WTC11 (cell line): ENCODE measurements around the gene MYO18A. TPM values are rescaled to one million over a fixed set of nuclear protein-coding genes. Genes with fewer than 3 reads are reported as not detected.

ENCODE experiments used
- ATAC-seq: fragments of 200-7000 bp; cut with Tn5 transposase; 2 replicates; pipeline ENCODE4 v1.10.0; 2021; ENCODE audit warnings: mild to moderate bottlenecking, moderate library complexity
- CTCF ChIA-PET: fragments of 300-600 bp; sonication (Branson Sonifier 250); formaldehyde crosslinking; loops from one replicate; lab custom pipeline; 2021; ENCODE audit warnings: antibody characterized with exemption; lab: Charles Lee
- POLR2A ChIA-PET: fragments of 350-600 bp; sonication (Branson Sonifier 250); formaldehyde crosslinking; loops from one replicate; lab custom pipeline; 2021; ENCODE audit warnings: antibody characterized with exemption; lab: Charles Lee
- DNase-seq: peaks from one replicate; pipeline ENCODE4 v3.0.0; 2021; ENCODE audit warnings: low spot score
- H3K27ac Mint-ChIP-seq: 2 replicates; pipeline ENCODE4 v1.8.0; 2021; ENCODE audit warnings: mixed read lengths
- H3K27me3 Mint-ChIP-seq: 2 replicates; pipeline ENCODE4 v1.8.0; 2021; ENCODE audit warnings: low read depth, mild to moderate bottlenecking, moderate library complexity, mixed read lengths
- H3K36me3 Mint-ChIP-seq: 2 replicates; pipeline ENCODE4 v1.8.0; 2021; ENCODE audit warnings: mixed read lengths
- H3K4me1 Mint-ChIP-seq: 2 replicates; pipeline ENCODE4 v1.8.0; 2022; ENCODE audit warnings: mixed read lengths
- H3K4me3 Mint-ChIP-seq: 2 replicates; pipeline ENCODE4 v1.8.0; 2021; ENCODE audit warnings: mild to moderate bottlenecking, moderate library complexity, mixed read lengths
- H3K9me3 Mint-ChIP-seq: 2 replicates; pipeline ENCODE4 v1.8.0; 2021; ENCODE audit warnings: mixed read lengths
- HMGXB4 ChIP-seq: sonication (generic); formaldehyde crosslinking; IDR thresholded peaks from 2 replicates; pipeline ENCODE4 v1.8.1; 2023; ENCODE audit warnings: mild to moderate bottlenecking, moderate library complexity, missing genetic modification reagents
- IRF2 ChIP-seq: sonication (generic); formaldehyde crosslinking; IDR thresholded peaks from 2 replicates; pipeline ENCODE4 v1.8.0; 2022; ENCODE audit warnings: low read depth, missing genetic modification reagents, borderline replicate concordance
- MAX ChIP-seq: sonication (generic); formaldehyde crosslinking; IDR thresholded peaks from 2 replicates; pipeline ENCODE4 v1.8.0; 2022; ENCODE audit warnings: mild to moderate bottlenecking, missing genetic modification reagents
- NFATC4 ChIP-seq: fragments of 250-450 bp; sonication (Bioruptor Pico); IDR thresholded peaks from 2 replicates; pipeline ENCODE4 v1.9.0; 2021; ENCODE audit warnings: mild to moderate bottlenecking
- NR1H2 ChIP-seq: sonication (generic); formaldehyde crosslinking; IDR thresholded peaks from 2 replicates; pipeline ENCODE4 v1.9.0; 2021; ENCODE audit warnings: mild to moderate bottlenecking, moderate library complexity, missing genetic modification reagents
- RORB ChIP-seq: fragments of 250-450 bp; sonication (Bioruptor Pico); IDR thresholded peaks from 2 replicates; pipeline ENCODE4 v1.9.0; 2021; ENCODE audit warnings: mild to moderate bottlenecking
- STAT6 ChIP-seq: sonication (generic); formaldehyde crosslinking; conservative IDR thresholded peaks from 2 replicates; pipeline ENCODE4 v1.8.1; 2023; ENCODE audit warnings: mild to moderate bottlenecking, low read depth, missing genetic modification reagents, moderate library complexity
- ZNF232 ChIP-seq: sonication (generic); formaldehyde crosslinking; IDR thresholded peaks from 2 replicates; pipeline ENCODE4 v1.8.0; 2022; ENCODE audit warnings: mild to moderate bottlenecking, missing genetic modification reagents
- total RNA-seq: library from RNA; stranded (reverse); gene quantifications from 3 replicates; pipeline ENCODE4 v1.2.3, GENCODE V29; 2021
- TF ChIP-seq, protein P1 (sequence below): sonication (generic); formaldehyde crosslinking; IDR thresholded peaks from 2 replicates; pipeline ENCODE4 v1.8.1; 2022; ENCODE audit warnings: missing genetic modification reagents, borderline replicate concordance
- TF ChIP-seq, protein P2 (sequence below): fragments of 250-450 bp; sonication (Bioruptor Pico); IDR thresholded peaks from 2 replicates; pipeline ENCODE4 v1.9.0; 2021; ENCODE audit warnings: mild to moderate bottlenecking, borderline replicate concordance
- TF ChIP-seq, protein P3 (sequence below): sonication (generic); formaldehyde crosslinking; IDR thresholded peaks from 2 replicates; pipeline ENCODE4 v1.8.1; 2023; ENCODE audit warnings: mild to moderate bottlenecking, missing genetic modification reagents

Gene MYO18A
- total RNA-seq, 1 experiment from 2014 or later: 54.9 TPM

DNA sequence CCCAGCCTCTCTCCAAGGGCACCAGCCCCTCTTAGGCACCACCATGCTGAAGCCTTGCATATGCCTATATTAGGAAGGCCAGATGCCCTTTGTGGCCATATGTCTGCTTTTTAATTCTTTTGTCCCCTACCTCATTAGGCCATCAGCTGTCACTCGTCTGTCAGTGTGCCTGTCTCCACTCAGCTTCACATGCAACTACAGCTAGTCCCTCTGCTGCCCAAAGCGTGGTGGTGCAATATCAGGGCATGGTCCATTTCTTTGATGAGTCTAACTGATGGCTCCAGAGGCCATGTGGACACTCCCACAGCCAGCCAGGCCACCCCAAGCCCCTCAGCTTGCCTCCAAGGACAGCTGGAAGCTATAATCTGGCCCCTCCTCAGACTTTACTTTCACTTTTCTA is 36.3 kb downstream of the MYO18A start (continued):
- TF ChIP-seq HMGXB4 (CRISPR knock-in tag) (no peak), MAX (CRISPR knock-in tag) (no peak), IRF2 (CRISPR knock-in tag) (no peak)
- TF ChIP-seq, protein P1, sequence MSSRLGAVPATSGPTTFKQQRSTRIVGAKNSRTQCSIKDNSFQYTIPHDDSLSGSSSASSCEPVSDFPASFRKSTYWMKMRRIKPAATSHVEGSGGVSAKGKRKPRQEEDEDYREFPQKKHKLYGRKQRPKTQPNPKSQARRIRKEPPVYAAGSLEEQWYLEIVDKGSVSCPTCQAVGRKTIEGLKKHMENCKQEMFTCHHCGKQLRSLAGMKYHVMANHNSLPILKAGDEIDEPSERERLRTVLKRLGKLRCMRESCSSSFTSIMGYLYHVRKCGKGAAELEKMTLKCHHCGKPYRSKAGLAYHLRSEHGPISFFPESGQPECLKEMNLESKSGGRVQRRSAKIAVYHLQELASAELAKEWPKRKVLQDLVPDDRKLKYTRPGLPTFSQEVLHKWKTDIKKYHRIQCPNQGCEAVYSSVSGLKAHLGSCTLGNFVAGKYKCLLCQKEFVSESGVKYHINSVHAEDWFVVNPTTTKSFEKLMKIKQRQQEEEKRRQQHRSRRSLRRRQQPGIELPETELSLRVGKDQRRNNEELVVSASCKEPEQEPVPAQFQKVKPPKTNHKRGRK (CRISPR knock-in tag): no peak
- TF ChIP-seq, protein P2, sequence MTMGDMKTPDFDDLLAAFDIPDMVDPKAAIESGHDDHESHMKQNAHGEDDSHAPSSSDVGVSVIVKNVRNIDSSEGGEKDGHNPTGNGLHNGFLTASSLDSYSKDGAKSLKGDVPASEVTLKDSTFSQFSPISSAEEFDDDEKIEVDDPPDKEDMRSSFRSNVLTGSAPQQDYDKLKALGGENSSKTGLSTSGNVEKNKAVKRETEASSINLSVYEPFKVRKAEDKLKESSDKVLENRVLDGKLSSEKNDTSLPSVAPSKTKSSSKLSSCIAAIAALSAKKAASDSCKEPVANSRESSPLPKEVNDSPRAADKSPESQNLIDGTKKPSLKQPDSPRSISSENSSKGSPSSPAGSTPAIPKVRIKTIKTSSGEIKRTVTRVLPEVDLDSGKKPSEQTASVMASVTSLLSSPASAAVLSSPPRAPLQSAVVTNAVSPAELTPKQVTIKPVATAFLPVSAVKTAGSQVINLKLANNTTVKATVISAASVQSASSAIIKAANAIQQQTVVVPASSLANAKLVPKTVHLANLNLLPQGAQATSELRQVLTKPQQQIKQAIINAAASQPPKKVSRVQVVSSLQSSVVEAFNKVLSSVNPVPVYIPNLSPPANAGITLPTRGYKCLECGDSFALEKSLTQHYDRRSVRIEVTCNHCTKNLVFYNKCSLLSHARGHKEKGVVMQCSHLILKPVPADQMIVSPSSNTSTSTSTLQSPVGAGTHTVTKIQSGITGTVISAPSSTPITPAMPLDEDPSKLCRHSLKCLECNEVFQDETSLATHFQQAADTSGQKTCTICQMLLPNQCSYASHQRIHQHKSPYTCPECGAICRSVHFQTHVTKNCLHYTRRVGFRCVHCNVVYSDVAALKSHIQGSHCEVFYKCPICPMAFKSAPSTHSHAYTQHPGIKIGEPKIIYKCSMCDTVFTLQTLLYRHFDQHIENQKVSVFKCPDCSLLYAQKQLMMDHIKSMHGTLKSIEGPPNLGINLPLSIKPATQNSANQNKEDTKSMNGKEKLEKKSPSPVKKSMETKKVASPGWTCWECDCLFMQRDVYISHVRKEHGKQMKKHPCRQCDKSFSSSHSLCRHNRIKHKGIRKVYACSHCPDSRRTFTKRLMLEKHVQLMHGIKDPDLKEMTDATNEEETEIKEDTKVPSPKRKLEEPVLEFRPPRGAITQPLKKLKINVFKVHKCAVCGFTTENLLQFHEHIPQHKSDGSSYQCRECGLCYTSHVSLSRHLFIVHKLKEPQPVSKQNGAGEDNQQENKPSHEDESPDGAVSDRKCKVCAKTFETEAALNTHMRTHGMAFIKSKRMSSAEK: no peak
- TF ChIP-seq, protein P3, sequence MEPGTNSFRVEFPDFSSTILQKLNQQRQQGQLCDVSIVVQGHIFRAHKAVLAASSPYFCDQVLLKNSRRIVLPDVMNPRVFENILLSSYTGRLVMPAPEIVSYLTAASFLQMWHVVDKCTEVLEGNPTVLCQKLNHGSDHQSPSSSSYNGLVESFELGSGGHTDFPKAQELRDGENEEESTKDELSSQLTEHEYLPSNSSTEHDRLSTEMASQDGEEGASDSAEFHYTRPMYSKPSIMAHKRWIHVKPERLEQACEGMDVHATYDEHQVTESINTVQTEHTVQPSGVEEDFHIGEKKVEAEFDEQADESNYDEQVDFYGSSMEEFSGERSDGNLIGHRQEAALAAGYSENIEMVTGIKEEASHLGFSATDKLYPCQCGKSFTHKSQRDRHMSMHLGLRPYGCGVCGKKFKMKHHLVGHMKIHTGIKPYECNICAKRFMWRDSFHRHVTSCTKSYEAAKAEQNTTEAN (CRISPR knock-in tag): no peak
- TF ChIP-seq, all 79 proteins: peak for 0

DNA sequence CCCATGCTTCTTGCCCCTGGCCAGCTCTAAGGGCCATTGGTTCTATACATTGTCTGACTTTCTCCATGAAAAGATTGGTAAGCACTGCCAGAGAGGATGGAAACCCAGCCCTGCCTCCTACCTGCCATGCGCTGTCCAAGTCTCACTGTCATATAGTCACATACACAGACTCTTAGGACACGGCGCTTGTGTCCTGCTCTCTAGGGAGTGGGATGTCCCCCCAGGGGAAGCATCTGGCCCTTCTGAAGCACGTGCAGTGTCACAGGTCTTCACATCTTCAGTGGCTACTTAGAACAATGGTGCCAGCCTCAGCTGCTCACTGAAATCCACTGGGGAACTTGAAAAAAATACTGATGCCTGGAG is 38.7 kb downstream of the MYO18A start:
- Mint-ChIP-seq H3K4me3 (no peak overlapping the region), H3K9me3 (no peaks in the 10 kb centered on the region)
- no peak for DNase-seq
- POLR2A ChIA-PET: interaction anchor here (0.6 to 0.7 kb wide), 3 partner anchors 162 to 283 kb away, joined by 3 to 7 read pairs (median 3); no protein-coding TSS in a partner anchor
- TF ChIP-seq NFATC4 (no peak), RORB (no peak), NR1H2 (CRISPR knock-in tag) (no peak), STAT6 (CRISPR knock-in tag) (no peak), ZNF232 (no peak)
- TF ChIP-seq, protein P2: no peak
- TF ChIP-seq, all 79 proteins: peak for 0
- no peaks in the 10 kb centered on the region for H3K36me3 Mint-ChIP-seq
- no peak for ATAC-seq
- CTCF ChIA-PET: interaction anchor here (1.5 to 5.7 kb wide), 5 partner anchors 10 to 38 kb away, joined by 3 to 79 read pairs (median 19); partner anchors contain the start of gene MYO18A
- no peaks in the 10 kb centered on the region for H3K27me3 Mint-ChIP-seq
- no peak overlapping the region for H3K27ac Mint-ChIP-seq
- H3K4me1 Mint-ChIP-seq: peaks cover 41% of the 10 kb centered on the region
